HG03520 (cell line): Measurements from ENCODE around the gene ANKRD13A.
"Not testable (repeated sequence)": the region's sequence is repeated elsewhere in the genome, so short reads cannot be mapped to it uniquely, and the experiment has no call there.

Experiments
- ATAC-seq: cut with Tn5 transposase; IDR thresholded peaks from one replicate; pipeline ENCODE4 v1.9.1; 2021; ENCODE audit warnings: mild to moderate bottlenecking, moderate library complexity; ENCODE audit not compliant: unreplicated experiment

ANKRD13A gene

DNA sequence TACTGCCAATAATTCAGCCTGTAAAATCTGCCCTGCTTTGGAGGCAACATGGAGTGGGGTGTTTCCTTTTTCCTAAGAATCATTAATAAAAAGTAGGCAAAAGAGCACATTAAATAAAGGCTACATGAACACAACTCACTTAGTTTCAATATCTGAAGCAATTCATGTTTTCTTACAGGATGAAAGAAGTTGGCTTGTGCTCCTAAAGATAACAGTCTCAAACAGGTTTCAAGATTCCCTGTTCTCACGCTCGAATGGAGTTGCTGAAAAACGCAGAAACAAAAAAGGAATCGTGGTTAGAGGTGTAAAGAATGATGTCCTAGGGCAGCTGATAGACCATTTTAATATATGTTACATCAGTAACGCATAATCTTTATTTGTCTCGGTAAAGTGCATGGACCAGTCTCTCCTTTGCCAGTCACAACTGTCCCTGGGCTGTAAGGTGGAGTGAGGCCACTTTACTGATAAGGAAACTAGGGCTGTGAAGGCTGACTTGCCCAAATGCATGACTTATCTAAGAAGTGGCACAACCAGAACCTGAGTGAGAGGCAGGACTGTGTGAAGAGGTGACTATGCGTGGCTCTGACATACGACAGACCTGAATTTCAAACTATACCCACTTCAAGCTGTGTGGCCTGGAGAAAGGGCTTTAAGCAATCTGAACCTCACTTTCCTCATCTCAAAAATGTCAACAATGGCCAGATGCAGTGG, 15.6 kb upstream of the ANKRD13A start:
- ATAC-seq: no peak

DNA sequence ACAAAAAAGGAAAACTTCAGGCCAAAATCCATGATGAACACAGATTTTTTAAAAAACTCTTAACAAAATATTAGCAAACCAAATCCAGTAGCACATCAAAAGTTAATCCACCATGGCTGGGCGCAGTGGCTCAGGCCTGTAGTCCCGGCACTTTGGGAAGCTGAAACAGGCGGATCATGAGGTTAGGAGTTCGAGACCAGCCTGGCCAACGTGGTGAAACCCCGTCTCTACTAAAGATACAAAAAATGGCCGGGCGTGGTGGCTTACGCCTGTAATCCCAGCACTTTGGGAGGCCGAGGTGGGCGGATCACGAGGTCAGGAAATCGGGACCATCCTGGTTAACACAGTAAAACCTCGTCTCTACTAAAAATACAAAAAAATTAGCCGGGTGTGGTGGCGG, 13.0 kb upstream of the ANKRD13A start:
- not testable (repeated sequence) for ATAC-seq

DNA sequence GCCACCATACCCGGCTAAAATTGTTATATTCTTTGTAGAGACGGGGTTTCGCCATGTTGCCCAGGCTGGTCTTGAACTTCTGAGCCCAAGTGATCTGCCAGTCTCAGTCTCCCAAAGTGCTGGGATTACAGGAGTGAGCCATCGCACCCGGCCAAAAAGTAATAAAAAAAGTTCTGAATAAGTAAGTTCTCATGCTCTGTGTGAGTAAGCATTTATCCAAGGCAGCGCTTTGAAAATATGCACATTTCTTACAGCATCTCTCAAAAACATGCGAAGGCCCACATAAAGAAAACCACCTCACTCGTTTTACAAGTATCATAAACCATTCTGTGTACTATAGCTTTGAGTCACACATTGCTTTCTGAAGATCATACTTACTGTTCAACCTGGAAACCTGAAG, 11.6 kb upstream of the ANKRD13A start:
- no peak for ATAC-seq

DNA sequence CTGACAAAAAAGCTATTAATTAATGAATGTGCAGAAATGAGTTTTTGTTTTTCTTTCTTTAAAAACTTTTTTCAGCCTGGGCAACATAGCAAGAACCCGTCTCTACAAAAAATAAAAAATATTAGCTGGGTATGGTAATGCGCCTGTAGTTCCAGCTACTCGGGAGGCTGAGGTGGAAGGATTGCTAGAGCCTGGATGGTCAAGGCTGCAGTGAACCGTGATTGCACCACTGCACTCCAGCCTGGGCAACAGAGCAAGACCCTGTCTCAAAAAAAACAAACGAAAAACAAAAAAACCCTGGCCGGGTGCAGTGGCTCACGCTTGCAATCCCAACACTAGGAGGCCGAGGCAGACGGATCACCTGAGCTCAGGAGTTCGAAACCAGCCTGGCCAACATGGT, 11.0 kb upstream of the ANKRD13A start:
- no peak for ATAC-seq

DNA sequence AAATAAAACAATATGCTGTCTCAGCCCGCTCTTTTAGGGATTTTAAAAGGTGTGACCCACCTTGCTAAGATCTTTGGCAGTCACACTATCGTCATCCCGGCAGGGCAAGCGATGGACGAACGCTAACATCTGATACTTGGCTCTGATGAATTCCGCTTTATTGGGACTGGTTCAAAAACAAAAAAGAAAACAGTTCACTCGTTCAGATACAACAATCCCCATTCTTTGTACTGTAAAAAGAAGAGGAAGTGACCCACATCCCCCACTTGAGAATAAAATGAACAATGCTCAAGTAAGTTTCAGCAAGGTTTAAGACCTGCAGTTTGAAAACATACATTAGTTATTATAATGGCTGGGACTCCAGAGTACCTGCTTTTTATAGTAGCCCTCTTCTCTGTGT, 10.3 kb upstream of the ANKRD13A start:
- no peak for ATAC-seq

DNA sequence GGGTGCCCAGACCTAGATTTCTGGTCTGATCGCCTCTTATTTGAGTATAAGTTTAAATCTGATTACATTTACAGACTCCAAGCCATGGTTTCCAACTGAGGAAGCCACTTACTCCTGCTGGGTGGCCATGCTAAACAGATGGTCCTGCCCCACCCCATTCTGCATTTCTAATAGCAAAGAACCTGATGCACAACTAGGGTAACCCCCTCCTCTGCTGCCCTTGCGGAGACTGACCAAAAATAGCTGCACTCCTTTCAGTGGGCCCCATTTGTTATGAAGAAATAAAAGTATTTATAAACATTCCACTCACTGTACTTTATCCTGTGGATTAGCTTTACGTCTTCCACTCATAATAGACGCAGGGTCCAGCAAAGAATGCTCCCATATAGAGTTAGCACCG, 9.8 kb upstream of the ANKRD13A start:
- no peak for ATAC-seq

DNA sequence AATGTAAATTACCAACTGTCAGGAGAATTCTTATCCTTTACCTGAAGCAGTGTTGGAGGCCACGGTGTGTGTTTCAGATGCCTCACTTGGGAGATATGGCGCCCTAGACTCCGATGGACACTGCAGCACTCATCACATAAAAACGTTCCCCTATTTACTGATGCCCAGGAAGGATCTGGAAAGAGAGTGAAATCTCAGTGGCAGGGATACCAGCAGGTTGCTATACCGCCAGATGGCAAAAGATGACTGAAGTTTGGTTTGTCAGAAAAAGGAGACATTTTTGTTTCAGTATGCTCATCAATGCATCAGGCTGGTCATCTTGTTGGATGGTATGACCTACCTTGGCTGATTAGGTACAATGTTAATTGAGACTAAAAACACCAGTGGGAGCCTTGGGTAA, 7.6 kb upstream of the ANKRD13A start:
- ATAC-seq: no peak

DNA sequence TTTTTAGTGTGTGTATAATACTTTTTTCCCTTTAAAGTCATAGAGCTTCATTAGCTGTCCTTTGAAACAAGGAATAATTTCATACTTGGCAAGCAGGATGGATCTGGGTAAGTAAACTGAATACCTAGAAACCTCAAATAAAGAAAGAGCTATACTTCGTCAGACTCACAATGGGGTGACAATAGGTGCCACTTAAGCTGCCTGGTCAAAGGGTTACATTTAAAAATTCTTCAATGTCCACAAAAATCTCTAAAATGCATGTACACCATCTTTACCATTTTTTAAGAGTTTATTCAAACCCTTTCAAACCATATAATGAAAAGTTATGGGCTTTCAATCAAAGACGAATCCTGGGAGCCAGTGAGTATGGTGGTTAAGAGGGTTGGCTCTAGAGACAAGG, 6.1 kb upstream of the ANKRD13A start:
- no peak for ATAC-seq

DNA sequence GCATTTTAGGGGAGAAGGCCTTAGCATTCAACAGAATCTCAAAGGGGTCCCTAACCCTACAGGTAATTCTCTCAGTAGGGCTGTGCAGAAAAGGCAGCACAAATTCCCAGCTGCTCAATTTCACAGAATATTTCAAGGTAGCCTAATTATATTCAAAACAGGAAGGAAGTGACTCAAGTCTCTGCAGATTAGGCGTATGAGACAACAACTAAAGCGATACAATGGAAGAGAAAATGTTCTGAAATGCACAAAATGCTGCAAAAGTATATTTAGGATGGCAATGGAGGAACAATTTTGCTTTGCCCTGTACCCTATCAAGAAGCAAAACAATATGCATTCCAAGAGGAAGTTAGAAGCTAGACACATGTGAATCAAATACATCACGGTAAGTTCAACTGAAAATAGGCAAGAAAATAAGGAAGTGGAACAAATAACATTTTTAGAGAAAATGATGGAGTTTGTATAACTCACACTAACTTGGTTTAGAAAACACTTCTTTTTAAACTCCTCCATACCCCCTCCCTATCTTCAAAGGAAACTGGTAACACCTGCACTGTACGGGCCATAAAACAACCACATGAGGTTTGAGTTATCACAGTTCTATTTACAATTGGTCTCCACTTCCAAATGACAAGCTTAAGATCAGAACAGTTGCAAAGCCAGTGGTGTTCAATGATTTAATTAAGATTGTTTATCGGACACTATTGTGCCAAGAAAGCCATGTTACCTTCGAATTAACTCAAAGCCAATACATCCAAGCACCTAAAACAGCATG, 4.6 kb upstream of the ANKRD13A start:
- no peak for ATAC-seq

DNA sequence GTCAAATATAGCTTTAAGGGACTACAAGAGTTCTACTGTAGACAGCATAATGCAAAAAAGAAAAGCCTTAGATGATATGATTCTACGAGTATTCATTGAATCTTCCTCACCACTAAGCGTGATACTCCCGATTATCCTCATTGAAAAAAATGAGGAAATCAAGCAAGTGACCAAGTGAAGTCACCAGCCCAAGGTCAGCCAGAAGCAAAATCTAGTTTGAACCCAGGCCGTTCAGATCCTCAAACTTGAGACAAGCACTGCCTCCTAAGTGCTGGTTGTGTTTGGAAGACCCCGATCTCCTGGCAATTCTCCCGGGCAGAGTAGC, 3.9 kb upstream of the ANKRD13A start:
- no peak for ATAC-seq

DNA sequence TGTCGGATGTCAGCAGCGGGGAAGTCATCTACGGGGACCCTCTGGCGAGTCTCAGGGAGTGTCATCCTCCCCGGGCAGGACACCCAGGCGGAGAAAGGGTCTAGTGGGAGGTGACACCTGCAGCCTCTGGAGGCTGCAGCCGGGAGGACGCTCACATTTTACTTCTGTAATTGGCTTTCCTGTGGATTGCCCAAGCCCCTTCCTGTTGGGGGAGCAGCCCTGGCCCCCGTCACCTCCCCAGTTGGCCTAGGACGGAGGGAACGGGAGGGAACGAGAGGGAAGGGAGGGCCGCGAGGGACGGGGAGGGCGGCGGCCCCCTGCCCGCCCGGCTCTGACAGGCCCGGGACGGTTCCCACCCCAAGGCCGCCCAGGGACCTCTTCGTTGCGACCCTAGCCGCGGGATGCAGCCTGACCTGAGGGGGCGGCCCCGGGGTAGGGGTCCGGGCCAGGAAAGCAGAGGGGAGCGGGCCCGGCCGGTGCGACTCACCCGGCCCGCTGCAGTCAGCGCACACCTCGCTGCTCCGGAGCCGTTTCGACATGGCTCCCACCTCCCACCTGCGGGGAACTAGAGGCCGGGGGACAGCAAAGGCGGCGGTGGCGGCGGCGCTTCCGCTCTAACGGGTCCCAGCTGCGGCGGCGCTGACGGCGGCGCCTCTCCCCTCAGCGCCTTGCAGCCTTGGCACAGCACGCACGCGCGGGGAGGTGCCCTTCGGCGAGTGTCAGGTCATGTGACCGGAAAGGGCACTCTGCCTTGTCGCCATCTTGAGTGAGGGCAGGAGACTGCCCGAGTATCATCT, 3.3 kb upstream of the ANKRD13A start, which contains the start of gene GIT2:
Gene GIT2 (minus strand): TSS at position 683 of the 797 bp plus-strand sequence. CDS start 144 bp downstream, at position 539.
- ATAC-seq: peak; percentile 62

DNA sequence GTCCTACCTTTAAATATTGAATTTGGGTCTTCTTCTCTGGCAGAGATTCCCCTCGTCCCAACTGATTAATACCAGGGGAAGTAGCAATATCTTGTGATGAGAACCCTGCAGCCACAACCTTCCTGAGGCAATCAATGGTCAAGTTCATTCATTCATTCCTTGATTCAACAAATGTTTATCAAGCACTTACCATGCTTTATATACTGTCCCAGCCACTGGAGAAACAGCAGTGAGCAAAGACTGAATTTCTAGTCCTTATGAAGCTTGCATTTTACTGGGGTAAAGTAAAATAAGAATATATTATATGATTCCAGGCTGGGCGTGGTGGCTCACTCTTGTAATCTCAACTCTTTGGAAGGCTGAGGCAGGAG, 2.8 kb upstream of the ANKRD13A start:
- ATAC-seq: no peak

DNA sequence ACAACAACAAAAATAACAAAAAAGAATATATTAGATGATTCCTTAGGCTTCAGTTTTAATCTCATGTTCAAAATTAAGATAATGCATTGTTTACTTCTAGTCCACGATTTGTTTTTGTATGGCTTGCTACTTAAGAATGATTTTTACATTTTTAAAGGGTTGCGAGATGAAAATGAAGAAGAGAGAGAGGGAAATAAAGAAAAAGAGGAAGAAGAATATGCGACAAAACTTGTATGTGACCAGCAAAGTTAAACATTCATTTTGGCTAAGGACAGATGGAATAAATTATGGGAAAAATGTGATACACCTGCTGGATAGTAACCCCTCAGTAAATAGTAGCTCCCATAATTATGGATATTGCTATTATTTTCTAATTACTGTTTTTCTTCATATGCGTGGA, 1.8 kb upstream of the ANKRD13A start:
- ATAC-seq: no peak

DNA sequence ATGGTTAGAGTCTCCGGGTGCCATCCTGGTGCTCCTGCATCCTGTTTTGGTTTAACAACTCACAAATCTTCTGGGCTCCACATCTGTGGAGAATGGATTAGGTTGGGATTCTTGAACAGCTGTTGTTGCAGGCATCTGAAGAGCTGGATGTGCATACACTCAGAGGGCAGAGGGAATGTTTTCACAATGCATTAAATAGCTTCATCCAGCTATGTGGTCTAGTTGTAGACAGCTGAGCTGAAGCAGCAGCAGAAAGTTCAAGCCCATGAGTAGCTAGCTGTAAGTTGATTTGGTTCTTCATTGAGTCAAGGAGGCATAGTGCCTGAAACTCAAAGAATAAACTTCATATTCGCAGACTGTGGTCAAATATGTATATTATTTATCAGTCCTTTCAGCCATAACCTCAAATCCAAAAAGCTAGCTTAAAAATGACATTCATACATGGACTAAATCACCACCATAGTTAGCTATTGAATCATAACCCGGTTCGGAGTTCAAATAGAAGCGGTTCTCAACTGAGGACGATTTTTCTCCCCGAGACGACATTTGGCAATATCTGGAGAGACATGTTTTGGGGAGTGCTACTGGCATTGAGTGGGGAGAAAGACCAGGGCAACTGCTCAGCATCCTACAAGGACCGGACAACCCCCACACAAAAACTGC, 858 bp upstream of the ANKRD13A start:
- no peak for ATAC-seq

DNA sequence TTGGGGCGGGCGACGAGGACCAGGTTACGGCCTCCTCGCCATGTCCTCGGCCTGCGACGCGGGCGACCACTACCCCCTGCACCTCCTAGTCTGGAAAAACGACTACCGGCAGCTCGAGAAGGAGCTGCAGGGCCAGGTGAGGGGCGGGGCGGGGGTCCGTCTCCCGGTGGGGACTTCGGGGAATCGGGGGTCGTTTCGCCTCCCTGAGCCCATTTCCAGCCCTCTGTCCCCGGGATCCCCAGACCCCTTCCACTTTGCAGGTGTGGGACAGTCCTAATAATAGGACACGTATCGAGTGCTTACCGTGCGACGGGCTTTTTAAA, 380 bp downstream of the ANKRD13A start:
- no peak for ATAC-seq

DNA sequence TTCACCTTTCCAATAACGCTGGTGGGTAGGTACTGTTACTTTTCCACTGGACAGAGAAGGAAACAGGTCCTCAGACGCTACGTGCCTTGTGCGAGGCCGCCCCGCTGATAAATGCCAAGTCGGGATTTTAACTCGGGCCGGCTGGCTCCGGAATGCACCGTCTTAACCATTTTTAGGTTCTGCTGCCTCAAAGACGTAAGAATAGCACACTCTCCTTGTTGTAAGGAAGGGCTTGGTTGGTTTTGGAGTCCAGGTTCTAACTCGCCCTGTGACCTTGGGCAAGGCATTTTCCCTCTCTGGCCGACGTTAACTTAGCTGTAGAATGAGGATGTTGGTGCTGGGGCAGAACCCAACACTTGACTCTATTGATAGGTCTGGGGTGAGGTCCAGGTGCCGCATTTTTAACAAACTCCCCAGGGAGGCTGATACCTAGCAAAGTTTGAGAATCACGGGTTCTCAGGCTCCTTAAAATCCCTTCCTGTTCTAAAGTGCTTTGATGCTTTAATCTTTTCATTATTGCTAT, 814 bp downstream of the ANKRD13A start:
- no peak for ATAC-seq

DNA sequence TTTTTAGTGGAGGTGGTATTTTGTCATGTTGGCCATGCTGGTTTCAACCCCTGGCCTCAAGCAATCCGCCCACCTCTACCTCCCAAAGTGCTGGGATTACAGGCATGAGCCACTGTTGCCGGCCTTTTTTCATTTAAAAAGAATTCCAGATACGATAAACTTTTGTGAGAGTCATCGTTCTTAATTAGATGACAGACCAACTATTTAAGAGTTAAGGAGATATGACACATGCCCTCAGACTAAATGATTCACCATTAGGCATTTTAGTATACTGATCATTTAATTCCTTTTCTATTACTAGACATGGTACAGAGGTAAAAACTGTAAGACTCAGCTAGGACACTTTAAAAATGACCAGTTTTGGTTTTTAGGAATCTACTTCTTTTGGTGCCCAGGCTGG, 2.4 kb downstream of the ANKRD13A start:
- ATAC-seq: no peak

DNA sequence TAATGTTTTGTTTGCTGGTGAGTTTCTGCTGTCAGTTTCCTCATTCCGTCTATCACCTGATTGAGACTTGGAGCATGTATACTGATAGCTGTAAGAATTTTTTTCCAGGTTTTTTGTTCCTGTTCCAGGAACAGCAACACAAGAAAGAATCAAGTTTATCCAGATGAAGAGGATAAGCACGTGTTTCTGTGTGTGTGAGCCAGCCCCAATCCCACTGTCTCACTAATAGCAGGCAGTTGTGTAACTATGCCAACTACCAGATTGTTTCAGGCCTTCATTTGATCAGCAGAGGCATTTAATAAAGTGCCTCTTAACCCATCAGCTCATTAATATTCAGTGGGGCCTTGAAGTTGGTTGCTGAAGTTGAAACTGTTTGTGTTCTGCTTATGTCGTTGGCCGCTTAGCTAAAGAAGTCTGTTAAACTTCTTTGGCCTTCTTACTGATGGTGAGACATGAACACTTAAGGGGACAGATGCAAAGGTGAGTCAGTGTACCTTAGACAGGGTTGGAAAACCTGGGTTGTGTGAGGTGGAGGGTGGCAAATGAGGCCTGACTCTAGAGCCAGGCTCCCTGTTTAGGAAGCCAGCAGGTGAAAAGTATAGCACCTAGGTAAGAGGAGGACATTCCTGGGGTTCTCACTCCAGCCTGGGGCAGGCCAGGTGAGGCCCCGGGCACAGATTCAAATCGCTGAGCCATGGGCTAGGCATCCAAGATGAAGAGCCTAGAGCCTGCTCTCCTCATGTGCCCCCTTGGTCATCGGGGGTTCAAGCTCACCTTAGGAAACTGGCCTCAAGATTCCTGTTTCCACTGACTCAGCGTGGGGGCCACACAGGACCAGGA, 3.7 kb downstream of the ANKRD13A start:
- ATAC-seq: no peak

DNA sequence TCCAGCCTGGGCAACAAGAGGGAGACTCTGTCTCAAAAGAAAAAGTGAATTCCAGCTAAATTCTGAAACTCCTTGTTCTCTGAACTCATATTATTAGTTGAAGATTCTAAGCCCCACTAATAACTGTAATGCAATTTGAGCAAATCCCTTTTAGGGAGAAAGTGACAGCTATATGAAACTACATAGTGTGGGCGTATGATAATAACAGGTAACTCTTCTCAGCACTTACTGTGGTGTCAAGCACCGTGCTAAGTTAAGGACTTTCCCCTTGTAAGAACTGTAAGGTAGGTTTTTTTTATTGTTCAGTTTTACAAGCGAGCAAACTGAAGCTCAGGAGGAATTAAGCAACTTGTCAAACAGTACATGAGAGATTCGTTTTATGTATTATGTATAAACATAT, 5.4 kb downstream of the ANKRD13A start:
- peak; percentile 51 for ATAC-seq

DNA sequence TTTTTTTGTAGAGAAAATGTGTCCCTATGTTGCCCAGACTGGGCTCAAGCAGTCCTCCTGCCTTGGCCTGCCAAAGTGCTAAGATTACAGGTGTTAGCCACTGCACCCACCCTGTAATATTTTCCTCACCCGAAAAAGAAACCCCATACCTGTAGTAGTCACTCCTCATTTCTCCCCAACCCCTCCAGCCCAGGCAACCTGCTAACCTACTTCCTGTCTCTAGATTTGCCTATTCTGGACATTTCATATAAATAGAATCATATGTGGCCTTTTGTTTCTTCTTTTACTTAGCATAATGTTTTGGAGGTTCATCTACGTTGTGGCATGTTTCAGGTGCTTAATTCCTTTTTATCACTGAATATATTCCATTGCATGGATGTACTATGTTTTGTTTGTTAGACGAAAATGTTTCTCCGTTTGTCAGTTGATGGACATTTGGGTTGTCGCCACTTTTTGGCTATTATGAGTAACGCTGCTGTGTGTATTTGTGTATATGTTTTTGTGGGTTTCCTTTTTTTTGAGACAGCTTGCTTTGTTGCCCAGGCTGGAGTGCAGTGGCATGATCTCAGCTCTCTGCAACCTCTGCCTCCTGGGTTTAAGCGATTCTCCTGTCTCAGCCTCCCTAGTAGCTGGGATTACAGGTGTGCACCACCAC, 6.2 kb downstream of the ANKRD13A start:
- peak; percentile 10 for ATAC-seq
